ENCODE measurements around the gene GRIN2C. TPM values are rescaled to one million over a fixed set of nuclear protein-coding genes. Genes with fewer than 3 reads are reported as not detected.

GRIN2C gene
- total and polyA plus RNA-seq, 9 of the 15 experiments (the other 6 are each of a cell fraction or from before 2014, with no cell fraction given) = under 0.01 to 0.33 (median 0.10) TPM; not detected in 2

GRCh38 chr17:74868251-74868907 lies 8.7 kb upstream of the GRIN2C start (continued):
- TF ChIP-seq, protein P1, sequence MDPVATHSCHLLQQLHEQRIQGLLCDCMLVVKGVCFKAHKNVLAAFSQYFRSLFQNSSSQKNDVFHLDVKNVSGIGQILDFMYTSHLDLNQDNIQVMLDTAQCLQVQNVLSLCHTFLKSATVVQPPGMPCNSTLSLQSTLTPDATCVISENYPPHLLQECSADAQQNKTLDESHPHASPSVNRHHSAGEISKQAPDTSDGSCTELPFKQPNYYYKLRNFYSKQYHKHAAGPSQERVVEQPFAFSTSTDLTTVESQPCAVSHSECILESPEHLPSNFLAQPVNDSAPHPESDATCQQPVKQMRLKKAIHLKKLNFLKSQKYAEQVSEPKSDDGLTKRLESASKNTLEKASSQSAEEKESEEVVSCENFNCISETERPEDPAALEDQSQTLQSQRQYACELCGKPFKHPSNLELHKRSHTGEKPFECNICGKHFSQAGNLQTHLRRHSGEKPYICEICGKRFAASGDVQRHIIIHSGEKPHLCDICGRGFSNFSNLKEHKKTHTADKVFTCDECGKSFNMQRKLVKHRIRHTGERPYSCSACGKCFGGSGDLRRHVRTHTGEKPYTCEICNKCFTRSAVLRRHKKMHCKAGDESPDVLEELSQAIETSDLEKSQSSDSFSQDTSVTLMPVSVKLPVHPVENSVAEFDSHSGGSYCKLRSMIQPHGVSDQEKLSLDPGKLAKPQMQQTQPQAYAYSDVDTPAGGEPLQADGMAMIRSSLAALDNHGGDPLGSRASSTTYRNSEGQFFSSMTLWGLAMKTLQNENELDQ (CRISPR knock-in tag; IDR thresholded peaks at IDR 0.05; ENCODE audit: borderline replicate concordance) = no peak
- TF ChIP-seq IFI16 (CRISPR knock-in tag; IDR thresholded peaks at IDR 0.05) (no peak), HNRNPL (IDR thresholded peaks at IDR 0.05; ENCODE audit: low read depth, low read length) (no peak), FUS (optimal IDR thresholded peaks at IDR 0.05; ENCODE audit: low read depth, low read length) (no peak), SMAD4 (CRISPR knock-in tag; conservative IDR thresholded peaks at IDR 0.05) (peak; percentile 76; the same call in 1 of the 2 replicates), THRAP3 (IDR thresholded peaks at IDR 0.05; ENCODE audit: borderline replicate concordance) (no peak), ZNF175 (CRISPR knock-in tag; IDR thresholded peaks at IDR 0.05; ENCODE audit: low read depth) (peak; percentile 83), HOXB6 (CRISPR knock-in tag; IDR thresholded peaks at IDR 0.05; ENCODE audit: borderline replicate concordance) (no peak), ZNF766 (CRISPR knock-in tag; conservative IDR thresholded peaks at IDR 0.05) (peak; percentile 81), RFX5 (IDR thresholded peaks at IDR 0.05; ENCODE audit: low read depth, low read length) (no peak), EGR1 (conservative IDR thresholded peaks at IDR 0.05) (no peak), CAMTA2 (CRISPR knock-in tag; conservative IDR thresholded peaks at IDR 0.05) (no peak), CUX1 (CRISPR knock-in tag; IDR thresholded peaks at IDR 0.05) (no peak), ARID3B (CRISPR knock-in tag; IDR thresholded peaks at IDR 0.05; ENCODE audit: borderline replicate concordance) (no peak)
- TF ChIP-seq, protein P2, sequence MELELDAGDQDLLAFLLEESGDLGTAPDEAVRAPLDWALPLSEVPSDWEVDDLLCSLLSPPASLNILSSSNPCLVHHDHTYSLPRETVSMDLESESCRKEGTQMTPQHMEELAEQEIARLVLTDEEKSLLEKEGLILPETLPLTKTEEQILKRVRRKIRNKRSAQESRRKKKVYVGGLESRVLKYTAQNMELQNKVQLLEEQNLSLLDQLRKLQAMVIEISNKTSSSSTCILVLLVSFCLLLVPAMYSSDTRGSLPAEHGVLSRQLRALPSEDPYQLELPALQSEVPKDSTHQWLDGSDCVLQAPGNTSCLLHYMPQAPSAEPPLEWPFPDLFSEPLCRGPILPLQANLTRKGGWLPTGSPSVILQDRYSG (tag; conservative IDR thresholded peaks at IDR 0.05; ENCODE audit: low read depth) = no peak
- TF ChIP-seq, protein P3, sequence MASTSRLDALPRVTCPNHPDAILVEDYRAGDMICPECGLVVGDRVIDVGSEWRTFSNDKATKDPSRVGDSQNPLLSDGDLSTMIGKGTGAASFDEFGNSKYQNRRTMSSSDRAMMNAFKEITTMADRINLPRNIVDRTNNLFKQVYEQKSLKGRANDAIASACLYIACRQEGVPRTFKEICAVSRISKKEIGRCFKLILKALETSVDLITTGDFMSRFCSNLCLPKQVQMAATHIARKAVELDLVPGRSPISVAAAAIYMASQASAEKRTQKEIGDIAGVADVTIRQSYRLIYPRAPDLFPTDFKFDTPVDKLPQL (IDR thresholded peaks at IDR 0.05; ENCODE audit: extremely low read depth, insufficient read length) = no peak

All from K562 (cell line).